CD4-positive, alpha-beta T cell treated with Interferon alpha-2 for 1 hour (primary cell): ENCODE measurements around the gene ABHD11.
"Not testable (repeated sequence)": the region's sequence is repeated elsewhere in the genome, so short reads cannot be mapped to it uniquely, and the experiment has no call there.

Source experiments
- DNase-seq, 2 donors: peaks; one replicate each; pipeline ENCODE4 v3.0.0-alpha.2; 2020 to 2022

Gene ABHD11

GRCh38 chr7:73742753-73743641 is 4.4 kb upstream of the ABHD11 start:
- peak in 1 of 2 donors; percentile 34 for DNase-seq

GRCh38 chr7:73742338-73742752 is 3.7 kb upstream of the ABHD11 start:
- no peak for DNase-seq

- no peak for DNase-seq
These were observed 3.0 kb upstream of the ABHD11 start for GRCh38 chr7:73741600-73741999.

- no peak for DNase-seq
These were observed 2.2 kb upstream of the ABHD11 start for GRCh38 chr7:73740771-73741170.

GRCh38 chr7:73740212-73740611 is 1.6 kb upstream of the ABHD11 start:
- no peak for DNase-seq

- DNase-seq: no peak
These were observed 775 bp upstream of the ABHD11 start for GRCh38 chr7:73739387-73739767.

GRCh38 chr7:73738220-73738611 is 386 bp downstream of the ABHD11 start:
- DNase-seq: peak; percentile 52 to 74

GRCh38 chr7:73737491-73738219 is 947 bp downstream of the ABHD11 start:
- no peak for DNase-seq

GRCh38 chr7:73736885-73737284 is 1.7 kb downstream of the ABHD11 start:
- no peak for DNase-seq

GRCh38 chr7:73735528-73735905 is 3.1 kb downstream of the ABHD11 start:
- DNase-seq: no peak

GRCh38 chr7:73734619-73735527 is 3.7 kb downstream of the ABHD11 start:
- DNase-seq: peak; percentile 84 to 92

GRCh38 chr7:73732397-73732796 is 6.2 kb downstream of the ABHD11 start:
- no peak for DNase-seq

- no peak for DNase-seq
These were observed 8.1 kb downstream of the ABHD11 start for GRCh38 chr7:73730485-73730884.

- no peak for DNase-seq
These were observed 10.1 kb downstream of the ABHD11 start for GRCh38 chr7:73728551-73728950.

- DNase-seq: no peak
These were observed 10.7 kb downstream of the ABHD11 start for GRCh38 chr7:73727952-73728351.

GRCh38 chr7:73726083-73726466 is 12.5 kb downstream of the ABHD11 start:
- DNase-seq: no peak

- no peak for DNase-seq
These were observed 14.8 kb downstream of the ABHD11 start for GRCh38 chr7:73723813-73724212.

GRCh38 chr7:73722785-73723184 is 15.8 kb downstream of the ABHD11 start:
- no peak for DNase-seq

GRCh38 chr7:73722182-73722581 is 16.4 kb downstream of the ABHD11 start:
- DNase-seq: not testable (repeated sequence)

- DNase-seq: no peak
These were observed 17.2 kb downstream of the ABHD11 start for GRCh38 chr7:73721377-73721817.

- not testable (repeated sequence) for DNase-seq
These were observed 18.2 kb downstream of the ABHD11 start for GRCh38 chr7:73720443-73720842.

GRCh38 chr7:73719806-73720169 is 18.8 kb downstream of the ABHD11 start:
- DNase-seq: no peak
